ENCODE data around the gene OSBPL3.

The OSBPL3 gene

DNA sequence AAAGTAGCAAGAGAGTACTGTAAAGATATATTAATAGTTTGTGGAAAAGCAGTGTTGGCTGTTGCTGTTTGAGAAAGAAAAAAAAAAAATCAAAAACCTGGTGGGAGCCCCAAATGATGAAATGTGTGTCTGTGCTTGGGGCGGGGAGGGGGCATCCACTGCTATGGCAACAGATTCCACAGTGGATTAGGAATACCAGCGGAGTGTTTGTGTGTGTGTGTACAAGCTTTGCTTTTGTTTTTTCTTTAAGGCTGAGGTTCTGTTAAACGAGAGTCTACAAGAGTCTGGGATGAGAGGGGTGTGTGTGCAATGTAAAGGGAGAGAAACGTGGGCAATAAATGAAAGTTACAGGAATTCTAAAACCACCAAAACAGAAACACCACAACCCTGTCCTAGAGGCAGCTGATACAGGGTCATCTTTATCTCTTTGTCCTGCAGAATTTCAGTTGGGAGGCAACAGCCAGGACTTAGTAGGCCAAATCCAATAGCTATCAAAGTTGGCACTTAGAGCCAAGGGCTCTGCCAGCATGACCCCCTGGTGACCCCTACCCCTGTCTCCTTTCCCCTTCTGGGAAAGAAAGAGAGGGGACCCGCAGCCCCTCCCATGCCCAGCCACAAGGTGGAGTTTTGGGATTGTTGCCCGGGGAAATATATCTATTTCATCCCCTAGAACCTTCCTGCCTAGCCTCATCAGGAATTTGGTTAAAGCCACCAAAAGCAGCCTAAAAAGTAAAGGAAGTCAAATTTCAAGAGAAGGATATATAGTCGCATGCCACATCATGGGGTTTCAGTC is 85.4 kb downstream of the OSBPL3 start:
- DNase-seq (ENCODE audit: low read depth): no peak

DNA sequence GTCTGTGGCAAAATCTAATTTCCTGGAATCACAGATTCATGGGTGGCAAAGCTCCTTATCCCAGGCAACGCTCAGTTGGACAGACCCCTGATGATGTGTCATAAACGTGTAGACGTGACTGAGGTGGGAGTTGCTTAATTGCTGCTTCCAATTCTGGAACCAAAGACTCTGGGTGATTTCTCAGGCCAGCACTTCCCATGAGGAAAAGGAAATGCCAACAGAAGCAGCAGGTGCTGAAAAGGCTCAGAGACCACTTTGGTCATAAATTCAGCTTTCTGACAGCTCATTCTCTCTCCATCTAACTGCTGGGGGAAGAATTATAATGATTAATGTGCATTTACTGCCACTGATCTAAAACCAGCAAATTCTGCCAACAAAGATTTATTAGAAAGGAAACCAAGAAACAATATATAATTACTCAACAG is 88.7 kb downstream of the OSBPL3 start:
- no peak for DNase-seq (ENCODE audit: low read depth)

DNA sequence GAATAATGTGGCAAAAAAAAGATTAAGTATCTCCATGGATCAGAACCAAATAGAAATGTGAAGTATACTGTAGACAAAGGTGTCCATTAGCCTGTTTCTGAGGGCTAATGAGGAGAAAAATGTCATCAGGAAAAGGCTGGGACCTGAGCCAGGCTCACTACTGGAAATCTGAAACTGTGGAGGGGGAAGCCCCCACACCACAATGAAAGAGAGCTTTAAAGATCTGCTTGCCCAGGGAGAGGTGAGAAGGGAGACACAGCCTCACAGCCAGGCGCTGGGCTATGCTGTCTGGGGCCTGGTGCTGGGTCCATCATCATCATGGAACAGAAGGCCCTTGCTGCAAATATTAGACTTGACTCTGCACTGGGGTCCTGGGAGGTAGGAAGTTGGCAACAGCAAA is 90.4 kb downstream of the OSBPL3 start:
- no peak for DNase-seq (ENCODE audit: low read depth)

DNA sequence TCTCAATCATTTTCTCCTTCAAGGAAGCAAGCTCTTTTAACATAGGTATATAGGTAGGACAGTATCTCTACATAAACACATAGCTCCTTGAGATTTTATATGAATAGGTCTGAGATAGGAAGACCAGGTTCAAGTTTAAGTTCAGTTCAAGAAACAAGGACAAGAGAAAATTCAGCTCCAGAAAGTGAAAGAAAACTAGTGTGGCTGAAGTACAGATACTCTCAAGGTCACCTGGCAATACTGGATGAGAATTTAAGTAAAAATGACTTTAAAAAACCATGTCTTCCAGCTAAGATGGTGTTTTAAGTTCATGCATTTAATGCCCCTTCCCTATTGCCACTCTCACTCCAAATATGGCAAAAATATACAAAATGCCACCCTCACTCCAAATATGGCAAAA is 91.3 kb downstream of the OSBPL3 start:
- no peak for DNase-seq (ENCODE audit: low read depth)

DNA sequence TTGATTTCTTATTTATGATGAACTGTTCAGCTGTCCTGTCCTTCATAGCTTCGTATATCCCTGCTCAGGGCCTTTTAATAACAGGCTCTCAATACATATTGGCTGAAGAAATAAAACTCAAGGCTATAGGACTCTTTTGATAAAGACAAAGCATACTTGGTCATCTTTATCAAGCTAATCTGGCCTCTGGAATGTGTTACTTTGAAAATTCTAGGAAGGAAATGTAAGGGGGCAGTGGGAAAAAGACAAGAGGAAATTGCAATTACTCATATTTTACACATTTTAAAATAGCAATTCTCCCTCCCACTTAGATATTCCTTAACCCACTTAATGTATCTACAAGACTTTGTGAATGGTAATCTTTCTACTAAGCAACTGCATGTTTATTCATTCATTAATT is 94.3 kb downstream of the OSBPL3 start:
- DNase-seq (ENCODE audit: low read depth): no peak

DNA sequence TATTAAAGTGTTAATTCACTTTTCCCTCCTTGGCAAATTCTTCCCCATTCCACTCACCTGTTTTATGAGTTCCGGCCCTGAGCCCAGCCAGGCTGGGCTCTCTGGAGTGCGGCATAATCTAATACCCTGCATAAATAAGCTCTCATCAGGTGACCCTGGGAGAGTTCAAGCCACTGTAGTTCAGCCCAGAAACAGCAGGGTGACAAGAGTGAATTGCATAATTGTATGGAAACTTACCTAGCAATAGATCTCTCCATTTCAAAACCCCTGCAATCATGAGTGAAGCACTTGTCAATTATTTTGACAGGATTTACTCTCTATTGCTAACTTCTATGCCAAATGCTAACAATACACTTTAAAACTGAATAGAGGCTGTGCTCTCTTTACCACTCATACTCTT is 94.7 kb downstream of the OSBPL3 start:
- DNase-seq (ENCODE audit: low read depth): no peak

DNA sequence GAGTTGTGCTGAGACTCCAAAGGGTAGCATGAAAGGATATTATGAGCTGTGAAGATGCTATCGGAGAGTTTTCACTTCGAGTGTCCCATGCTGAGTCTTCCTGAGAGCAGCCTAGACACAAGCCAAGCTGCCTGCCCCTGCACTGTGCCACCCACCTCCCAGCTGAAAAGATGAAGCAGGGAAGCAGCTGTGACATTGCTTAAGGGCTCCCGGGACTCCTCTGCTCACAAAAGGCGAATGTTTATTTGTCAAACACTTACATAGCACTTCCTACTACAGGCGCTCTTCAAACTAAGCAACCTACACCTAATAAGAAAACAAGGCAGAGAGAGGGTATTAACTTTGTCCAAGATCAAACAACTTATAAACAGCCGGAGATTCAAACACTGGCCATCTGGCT is 95.6 kb downstream of the OSBPL3 start:
- no peak for DNase-seq (ENCODE audit: low read depth)

DNA sequence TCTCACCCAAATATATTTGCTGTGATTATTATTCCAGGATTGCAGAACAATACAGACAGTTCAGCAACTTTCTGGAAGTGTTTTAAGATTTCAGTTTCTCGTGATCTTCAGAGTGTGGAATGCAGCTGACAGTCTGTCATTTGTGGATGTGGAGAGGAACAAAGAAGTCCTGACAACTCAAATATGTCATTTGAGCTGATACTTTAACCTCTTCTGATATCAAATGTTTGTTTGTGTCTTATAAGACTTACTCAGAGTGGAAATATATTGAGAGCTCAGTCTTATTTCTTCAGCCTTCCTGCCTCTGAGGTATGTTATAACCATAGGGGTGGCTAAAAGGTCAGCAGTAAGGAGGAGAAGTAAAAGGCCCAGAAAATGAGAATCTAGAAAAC is 96.4 kb downstream of the OSBPL3 start:
- DNase-seq (ENCODE audit: low read depth): no peak

DNA sequence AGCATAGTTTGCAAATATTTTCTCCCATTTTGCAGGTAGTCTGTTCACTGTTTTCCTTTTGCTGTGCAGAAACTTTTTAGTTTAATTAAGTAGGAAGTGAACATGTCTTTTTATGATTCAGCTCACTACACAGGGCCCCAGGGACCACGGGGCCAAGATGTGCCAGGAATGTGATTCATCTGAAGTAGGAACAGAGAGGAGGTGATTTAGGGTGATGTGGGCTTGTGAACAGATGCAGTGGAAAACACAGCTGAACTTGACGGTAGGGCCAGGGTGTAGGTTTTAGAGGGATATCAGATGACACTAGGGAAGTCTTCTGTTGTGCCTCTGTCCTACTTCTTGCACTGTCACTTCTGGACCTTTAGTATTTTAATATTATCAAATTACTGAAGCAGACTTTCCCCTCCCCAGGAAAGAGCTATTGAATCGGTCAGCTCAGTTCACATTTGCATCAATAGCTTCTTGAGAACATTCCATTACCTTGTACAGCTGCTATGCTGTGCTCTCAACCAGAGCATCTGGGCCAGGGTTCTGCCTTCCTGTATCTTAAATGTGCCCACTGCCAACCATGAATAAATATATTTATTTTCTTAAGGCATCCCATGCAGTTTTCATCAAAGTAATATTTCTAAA is 96.9 kb downstream of the OSBPL3 start:
- peak; percentile 82 for DNase-seq (ENCODE audit: low read depth)

DNA sequence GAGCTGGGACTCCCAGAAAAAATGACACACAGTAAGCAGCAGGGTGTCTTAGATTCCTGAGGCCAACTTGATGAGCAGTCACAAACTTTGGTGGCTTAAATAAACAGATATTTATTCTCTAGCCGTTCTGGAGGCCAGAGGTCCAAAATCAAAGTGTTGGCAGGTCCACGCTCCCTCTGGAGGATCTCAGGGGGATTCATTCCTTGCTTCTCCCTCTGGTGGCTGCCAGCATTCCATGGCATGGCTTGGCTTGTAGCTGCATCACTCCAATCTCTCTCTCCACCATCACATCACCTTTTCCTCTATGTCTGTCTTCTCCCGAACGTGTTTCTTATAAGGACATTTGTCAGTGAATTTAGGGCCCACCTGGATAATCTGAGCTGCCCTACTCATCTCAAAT is 98.4 kb downstream of the OSBPL3 start:
- DNase-seq (ENCODE audit: low read depth): no peak

DNA sequence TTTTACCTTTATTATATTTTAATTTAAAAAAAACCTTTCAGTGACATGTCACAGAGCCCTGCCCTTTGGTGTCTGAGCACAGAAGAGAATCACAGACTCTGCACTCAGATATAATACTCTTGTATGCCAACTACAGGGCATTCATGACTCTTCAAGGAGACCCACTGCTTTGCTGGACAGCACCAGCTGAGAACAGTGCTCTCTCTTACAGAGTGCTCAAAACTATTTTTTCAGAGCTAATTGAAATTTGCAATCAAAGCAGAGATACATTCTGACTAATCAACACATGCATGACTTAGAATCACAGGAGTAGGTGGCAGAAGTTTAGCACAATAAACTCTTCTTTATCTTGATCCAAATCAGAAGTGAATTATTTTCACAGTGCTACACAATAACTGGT is 99.1 kb downstream of the OSBPL3 start:
- DNase-seq (ENCODE audit: low read depth): no peak

DNA sequence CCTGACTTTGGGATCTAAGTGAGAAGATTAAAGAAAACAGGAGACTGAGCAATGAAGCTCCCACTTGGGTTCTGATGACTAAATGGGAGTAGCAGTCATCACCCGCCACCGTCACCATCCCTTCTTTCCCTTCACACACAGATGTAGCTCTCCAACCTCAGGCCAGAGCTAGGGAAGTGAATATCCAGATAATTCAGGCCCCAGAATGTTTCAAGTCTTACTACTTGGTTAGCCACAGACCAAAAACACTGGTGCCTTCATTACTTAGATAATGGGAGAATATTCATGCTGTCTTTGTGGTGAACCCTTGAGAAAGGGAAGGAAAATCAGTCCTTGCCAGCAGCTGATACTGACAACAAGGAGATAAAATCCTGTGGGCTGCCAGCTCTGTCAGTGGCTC is 100.7 kb downstream of the OSBPL3 start:
- no peak for DNase-seq (ENCODE audit: low read depth)

DNA sequence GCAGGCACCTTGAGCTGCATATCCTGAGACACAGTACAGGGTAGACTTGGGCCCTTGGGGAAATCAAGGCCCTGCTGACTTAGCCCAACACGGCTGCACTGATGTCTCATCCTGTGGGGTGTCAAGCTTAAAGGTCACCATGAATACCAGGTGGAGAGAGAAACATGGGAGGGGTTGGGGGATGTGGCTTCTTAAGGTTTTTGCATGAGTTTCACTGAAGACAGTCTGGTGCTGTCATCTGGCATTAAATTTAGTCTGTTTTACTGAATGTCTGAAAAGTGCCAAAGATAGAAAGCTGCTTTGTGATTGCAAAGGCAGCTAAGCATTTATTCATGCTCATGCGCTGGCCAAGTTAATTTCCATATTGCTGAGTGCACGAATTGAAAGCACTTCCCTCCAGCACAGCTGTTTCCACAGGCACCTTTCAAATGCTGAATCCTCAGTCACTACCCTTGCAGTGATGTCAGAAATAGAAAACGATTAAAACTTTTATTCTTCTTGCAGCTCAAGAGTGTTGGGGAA is 102.1 kb downstream of the OSBPL3 start:
- peak; percentile 26 for DNase-seq (ENCODE audit: low read depth)

DNA sequence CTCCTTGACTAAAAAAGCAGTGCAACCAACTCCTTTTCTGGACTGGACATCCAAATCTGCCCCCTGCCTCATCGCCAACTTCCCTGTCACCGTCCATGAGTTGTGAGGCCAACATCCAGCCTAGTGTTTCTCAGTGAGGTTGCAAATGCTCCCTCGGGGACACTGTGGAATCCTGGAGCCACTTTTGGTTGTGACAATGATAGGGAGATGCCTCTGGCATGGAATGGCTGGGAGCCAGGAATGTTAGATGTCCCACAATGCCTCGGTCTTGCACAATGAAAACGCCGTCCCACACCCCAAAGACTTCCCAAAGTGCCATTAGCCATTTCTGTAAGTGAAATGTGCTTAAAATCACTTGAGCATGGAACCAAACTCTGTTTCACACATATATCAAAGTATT is 105.2 kb downstream of the OSBPL3 start:
- no peak for DNase-seq (ENCODE audit: low read depth)

DNA sequence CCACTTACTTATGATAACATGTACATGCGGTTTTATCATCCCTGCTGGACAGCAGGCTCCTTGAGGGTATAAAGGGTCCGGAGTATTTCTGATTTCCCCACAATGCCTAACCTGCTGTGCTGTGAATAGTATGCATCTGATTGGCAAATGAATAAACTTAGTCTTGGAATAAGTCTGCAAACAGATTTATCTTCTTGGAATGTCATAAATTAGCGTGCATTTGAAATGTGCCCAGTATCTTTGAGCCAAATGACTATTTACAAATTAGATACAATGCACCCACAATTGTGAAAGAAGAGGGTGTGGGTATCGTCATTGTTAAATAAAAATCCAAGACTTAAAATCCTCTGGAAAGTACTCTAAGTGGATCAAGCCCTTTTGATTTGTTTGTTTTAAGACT is 106.0 kb downstream of the OSBPL3 start:
- no peak for DNase-seq (ENCODE audit: low read depth)

DNA sequence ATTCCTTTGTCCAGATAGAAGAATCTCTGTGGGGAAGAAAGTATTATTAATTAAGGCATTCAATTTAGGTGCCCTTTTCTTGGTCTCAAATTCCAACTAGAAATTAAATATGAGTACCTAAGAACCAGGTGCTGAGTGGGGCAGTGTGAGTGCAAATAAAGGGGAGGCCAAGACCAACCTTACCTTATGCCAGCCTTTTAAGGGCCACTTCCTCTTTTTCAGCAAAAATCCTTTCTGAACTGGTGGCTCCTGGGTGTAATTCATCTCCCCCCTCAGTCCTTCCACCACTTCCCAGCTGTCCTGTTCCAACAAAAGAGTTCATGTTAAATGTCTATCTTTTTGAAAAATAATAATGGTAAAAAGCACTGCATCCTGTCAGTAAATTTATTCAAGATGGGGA is 108.2 kb downstream of the OSBPL3 start:
- no peak for DNase-seq (ENCODE audit: low read depth)

DNA sequence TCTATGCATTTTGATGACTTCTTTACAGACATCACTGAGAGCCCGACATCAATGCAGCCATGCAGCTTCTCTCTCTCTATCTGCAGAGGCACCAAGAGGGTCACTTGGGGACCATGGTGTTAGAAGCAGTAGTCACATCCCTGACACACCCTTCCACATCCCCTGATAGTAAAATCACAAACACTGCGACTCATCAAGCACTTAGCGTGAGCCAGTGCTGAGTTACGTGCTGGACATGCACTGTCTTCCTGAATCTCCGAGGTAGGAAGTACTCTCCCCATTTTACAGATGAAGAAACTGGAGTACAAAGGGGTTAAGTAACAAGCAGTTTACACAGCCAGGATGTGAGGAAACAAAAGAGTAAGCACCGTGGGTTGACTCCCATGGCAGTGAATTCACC is 109.2 kb downstream of the OSBPL3 start:
- DNase-seq (ENCODE audit: low read depth): no peak

DNA sequence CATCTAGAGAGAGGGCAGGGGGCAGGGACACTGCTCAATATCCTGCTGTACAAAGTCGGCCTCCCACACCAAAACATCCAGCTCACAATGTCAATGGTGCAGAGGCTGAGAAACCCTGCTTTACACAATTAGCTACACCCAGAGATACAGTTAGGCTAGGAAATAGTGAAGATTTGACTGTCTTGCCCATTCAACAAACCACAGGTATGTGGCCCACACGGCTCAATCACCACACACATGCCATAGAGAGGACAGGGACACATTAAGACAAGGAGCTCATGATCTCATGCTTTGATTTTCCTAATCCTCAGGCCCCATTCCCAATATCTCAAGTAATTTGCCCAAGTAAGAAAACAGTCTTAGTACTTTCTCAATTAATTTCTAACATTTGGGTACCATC is 110.4 kb downstream of the OSBPL3 start:
- DNase-seq (ENCODE audit: low read depth): no peak

DNA sequence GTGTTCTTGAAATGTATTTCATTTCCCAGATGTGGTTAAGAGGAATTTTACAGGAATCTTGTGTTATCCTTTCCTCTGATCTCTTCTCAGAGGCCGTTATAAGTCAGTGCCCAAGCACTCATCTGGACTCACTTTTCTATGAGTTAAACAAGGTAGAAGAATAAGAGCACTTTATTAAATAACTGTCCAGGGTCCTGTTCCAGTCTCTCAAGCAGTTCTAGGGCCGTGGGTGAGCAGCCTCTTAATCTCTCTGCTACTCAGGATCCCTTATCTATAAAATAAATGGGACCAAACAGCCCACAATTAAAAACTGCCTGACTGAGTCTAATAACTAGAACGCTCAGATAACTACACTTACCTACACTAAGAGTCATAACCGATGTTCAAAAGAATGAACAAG is 111.2 kb downstream of the OSBPL3 start:
- no peak for DNase-seq (ENCODE audit: low read depth)

DNA sequence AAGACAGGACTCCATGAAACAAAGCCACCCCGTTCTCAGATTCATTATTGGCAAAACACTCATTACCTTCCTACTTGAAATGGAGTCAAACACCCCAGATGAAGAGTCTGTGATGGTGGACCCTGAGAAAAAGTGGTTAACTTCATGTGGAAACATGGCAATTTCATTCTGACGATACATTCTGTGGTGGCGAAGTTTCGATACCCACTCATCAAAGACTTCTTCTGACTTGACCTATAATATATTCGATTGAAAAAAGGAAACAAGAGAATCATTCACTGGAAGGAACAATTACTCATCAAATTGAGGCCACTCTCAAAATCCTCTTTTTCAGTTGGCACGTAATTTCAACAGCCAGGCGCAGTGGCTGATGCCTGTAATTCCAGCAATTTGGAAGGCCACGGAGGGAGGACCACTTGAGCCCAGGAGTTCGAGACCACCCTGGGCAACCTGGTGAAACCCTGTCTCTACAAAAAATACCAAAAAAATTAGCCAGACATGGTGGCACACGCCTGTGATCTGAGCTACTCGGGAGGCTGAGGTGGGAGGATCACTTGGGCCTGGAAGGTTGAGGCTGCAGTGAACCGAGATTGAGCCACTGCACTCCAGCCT is 113.9 kb downstream of the OSBPL3 start:
- DNase-seq (ENCODE audit: low read depth): no peak

DNA sequence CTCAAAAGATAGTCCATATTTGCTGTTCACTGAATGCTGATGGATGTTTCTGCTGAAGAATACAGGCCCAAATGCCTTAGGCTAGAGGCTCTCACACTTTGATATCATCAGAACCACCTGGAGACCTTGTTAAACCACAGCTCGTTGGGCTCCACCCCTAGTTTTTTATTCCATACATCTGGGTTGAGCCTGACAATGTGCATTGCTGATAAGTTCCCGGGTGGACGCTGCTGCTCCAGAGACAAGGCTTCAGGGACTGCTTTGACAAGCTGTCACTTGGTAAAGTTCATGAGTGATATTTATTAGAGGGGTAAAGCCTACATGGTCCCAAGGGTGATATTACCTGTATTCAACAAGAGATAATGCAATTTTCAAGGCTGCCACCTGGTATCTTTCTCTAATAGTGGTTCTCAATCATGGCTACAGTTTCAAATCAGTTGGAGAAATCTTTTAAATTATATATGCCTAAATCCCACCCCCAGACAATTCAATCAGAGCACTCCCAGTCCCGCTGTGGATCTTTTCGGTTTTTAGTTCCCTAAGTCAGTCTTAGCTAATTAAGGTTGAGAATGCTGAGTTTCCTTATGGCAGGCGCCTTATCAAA is 115.7 kb downstream of the OSBPL3 start:
- DNase-seq (ENCODE audit: low read depth): no peak

DNA sequence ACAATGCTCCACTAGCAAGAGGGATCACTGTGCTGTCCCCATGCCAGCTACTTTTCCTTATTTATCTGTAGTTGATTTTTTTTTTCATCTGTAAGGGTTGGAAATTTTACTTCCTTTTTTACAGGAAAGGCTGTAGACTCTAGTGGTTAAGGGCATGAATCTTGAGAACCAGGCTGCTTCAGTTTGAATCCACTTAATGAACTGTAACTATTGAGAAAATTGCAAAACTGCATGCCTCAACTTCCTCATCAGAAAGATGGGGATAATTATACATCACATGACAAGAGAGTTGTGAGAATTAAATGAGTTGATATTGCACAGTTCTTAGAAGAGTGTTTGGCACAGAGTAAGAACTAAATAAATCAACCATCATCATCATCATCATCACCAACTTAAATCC is 116.4 kb downstream of the OSBPL3 start:
- no peak for DNase-seq (ENCODE audit: low read depth)

DNA sequence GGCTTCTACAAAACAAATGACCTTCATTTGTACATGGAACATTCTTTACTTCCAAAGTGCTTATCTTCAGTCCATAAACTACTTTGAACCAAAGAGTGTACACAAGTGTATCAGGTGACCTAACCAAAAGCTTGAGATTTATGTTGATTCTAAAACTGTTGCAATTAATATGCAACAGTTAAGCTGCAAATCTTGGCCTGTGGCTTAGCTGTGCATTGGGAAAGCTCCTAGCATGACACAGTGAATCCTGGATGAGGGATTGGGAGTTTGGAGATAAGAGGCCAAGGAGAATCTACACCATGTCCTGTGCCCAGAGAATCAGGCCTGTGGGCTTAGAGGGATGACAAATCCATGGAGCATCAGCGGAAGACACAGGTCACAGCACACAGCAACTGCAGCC is 117.5 kb downstream of the OSBPL3 start:
- DNase-seq (ENCODE audit: low read depth): no peak
